ENCODE measurements around the gene PRAC2. TPM values are rescaled to one million over a fixed set of nuclear protein-coding genes. Genes with fewer than 3 reads are reported as not detected.

The PRAC2 gene
- polyA plus RNA-seq, 4 donors = not detected

DNA sequence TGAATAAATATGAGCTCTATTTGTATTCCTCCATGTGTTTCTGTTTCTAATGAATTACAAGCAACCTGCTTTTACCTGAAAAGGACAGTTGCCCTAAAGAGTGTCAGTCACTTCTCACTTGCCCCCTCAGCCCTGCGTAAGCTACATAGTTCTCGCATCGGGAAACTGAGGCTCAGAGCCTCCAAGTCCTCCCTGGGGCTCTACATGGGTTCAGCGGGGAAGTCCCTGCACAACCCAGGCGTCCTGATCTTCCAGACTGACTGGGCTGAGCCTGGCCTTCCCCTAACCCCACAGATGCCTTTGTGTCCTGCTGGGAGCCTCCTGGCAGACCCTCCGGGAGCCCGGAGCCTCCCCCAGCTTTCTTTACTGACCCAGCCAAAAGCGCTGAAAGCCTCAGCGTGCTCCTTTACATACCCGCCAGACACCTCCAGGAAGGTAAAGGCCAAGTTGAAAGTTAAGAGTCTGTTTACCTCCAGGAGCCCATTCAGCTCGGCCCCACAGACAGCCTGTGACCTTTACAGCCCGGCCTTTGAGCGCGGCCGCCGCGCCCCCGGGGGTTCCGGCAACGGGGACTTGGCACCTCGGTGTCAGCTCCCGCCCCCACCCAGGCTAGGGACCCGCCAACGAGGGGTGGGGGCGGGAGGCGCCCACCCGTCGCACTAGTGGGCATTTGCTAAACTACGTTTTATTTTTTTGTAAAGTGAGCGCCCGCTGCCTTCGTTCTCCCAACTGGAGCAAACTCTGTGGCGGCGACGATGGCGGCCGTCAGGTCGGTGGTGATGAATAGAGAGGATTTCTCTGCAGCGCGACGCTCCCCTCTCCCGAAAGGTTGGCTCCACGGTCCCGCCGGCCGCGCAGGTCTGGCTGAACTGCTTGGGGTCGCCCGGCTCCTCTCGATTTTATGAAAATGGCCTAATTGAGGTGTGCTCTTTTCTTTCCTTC is 10.0 kb downstream of the PRAC2 start:
- no peak for DNase-seq (ENCODE audit: low read depth in 4 of 4, low spot score in 2 of 4)

DNA sequence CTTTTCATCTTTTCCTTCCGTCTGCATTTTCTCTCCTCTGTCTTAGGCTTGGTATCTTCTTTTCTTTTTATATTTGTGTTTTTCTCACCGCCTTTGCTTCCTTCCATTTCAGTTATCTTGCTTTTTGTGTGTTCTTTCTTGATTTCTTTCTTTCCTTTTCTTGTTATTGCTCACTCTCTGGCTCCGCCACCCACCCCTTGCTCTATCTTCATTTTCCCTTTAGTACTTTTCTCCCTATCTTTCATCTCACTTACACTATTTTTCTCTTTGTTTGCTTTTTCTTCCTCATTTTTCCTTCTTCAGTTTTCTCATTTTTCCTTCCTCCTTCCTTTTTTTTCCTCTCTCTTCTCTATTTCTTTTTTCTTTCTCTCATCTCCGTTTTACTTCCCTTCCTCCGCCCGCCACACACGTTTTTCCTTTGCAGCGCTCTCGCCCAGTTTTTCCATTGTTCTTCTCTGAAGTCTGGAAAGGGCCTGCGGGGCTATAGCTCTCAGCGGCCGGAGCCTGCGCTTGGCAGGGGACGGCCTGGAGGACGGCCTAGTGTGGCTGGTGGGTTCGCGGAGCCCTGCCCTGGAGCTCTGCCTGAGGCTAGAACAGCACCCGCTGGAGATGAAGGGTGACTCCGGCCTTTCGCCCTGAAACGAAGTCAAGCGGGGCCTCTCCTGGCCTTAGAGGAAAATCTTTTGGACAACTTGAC is 10.8 kb downstream of the PRAC2 start:
- DNase-seq (ENCODE audit: low read depth in 4 of 4, low spot score in 2 of 4) = no peak

DNA sequence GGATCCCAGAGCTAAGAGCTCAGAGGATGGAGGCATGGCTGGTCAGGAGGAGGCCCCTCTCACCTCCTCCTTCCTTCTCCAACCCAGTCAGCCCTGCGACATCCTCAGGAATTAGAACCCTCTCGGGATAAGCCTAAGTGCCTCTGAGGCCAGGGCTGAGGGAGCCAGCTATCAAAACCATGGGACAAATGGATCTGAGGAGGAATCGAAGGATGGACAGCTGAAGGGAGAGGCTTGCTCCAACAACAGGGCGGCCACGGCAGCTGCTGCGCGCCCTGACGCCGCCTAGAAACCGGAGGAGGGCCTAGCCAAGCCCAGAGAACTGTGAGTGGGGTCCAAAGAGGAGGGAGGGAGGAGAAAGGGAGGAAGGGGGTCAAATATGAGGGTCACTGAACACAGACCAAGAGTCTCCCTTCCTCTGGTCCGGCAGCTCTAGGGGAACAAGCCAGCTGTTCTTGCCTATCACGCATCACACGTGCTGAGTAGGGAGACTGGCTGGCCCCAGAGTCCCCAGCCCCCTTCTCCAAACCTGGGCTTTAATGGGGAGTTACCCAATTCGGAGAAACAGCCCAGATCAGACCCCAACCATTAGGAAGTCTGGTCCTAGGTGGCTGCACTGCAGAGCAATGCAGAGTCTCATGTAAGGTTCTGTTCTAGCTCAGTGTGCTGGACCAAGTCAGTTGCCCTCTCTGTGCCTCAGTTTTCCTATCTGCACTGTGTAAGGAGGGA is 11.5 kb downstream of the PRAC2 start:
- DNase-seq (ENCODE audit: low read depth in 4 of 4, low spot score in 2 of 4) = no peak

DNA sequence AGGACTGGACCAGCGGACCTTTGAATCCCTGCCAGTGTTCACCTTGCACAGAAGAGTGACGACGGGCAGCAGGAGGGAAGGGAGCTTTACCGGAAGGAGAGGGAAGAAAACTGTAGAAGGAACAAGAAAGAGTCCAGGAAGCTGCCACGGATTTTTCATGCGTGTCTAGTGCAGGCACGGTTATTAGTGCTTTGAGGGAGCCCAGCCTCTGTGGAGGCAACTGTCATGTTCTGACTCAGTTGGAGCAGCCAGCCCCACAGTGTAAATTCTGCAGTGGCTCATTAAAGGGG is 12.0 kb downstream of the PRAC2 start:
- no peak for DNase-seq (ENCODE audit: low read depth in 4 of 4, low spot score in 2 of 4)

DNA sequence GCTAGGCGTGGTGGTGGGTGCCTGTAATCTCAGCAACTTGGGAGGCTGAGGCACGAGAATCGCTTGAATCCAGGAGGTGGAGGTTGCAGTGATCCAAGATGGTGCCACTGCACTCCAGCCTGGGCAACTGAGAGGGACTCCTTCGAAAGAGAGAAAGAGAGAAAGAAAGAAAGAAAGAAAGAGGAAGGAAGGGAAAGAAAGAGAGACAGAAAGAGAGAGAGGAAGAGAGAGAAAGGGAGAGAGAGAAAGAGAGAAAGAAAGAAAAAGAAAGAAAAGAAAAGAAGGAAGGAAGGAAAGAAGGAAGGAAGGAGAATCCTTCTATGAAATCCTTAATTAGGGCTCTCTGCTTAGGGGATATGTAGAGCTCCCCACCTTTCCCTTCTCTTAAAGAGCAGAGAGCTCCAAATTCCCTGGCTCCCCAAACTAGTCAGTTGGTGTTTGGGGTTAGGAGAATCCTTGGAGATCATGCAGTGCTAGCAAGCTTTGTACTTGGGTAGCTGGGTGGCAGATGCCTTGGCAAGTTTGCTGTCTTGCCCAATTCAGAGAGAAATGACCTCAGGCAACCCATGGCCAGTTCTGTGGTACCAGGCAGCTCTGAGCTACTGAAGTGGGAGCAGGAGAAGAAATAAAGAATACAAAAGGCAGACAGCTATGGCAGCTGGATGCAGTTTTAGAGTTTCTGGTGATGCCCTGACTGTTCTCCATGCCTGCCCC is 14.5 kb downstream of the PRAC2 start:
- DNase-seq (ENCODE audit: low read depth in 4 of 4, low spot score in 2 of 4) = no peak

DNA sequence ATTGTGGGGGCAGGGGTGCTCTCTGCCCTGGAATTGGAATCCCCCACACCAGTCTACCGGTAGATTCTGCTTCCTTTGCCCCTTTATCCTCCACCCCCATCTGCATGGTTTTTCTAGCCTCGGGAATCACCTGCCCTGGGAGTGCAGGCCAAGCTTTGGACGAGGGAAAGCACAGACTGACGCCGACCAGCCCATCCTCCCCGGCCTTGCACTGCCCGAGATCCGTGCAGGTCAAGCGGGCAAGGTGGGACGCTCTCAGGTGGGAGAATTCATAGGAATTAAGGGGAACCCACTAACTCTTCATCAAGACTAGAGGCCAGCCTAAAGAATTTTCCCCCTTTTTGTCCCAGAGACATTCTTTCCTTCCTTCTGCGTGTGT is 15.4 kb downstream of the PRAC2 start:
- DNase-seq (ENCODE audit: low read depth in 4 of 4, low spot score in 2 of 4) = no peak

DNA sequence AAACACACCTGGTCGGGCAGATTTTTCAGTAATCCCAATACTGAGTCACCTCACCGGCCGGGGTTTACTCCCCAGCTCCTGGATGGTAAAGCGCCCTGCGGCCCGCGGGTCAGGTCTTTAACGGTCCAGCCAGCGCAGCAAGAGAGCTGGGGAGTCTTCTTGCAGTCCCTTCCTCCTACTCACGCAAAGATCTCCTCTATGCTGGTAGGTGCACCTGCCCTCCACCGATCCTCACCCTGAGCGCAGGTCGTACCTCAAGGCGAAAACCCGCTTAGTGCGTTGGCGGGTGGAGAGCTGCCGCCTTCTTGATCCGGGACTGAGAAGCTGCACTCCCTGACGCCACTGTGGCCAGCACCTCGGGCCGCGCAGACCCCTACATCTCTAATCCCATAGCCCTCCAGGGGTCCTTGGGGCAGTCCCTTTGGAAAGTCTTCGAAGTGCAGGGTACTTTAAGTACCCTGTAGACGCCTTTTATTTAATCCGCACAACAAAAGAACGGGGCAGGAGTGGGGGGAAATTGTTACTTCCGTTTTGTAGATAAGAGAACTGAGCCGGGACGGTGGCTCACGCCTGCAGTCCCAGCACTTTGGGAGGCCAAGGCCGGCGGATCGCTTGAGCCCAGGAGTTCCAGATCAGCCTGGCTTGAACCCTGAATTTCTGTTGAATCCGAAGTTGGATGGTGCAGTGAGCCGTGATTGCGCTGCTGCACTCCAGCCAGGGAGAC is 16.0 kb downstream of the PRAC2 start:
- DNase-seq (ENCODE audit: low read depth in 4 of 4, low spot score in 2 of 4) = no peak

DNA sequence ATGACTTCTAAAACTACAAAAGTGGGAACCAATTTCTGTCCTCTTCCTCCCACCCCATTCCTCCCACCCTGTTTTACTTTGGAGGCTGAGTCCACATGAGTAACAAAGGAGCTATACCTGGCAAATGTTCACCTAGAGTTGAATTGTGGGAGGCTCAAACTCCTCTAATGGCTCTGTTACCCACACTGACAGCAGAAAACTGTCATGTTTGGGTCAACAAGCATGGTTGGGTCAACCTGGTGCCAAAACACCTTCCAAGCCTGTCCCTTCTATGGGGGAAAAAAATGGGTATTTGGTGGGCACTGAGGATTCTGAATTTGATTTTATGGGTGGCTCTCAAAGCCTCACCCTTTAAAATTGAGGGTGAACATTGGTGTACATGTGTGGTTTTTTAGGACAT is 17.6 kb downstream of the PRAC2 start:
- DNase-seq (ENCODE audit: low read depth in 4 of 4, low spot score in 2 of 4) = no peak

DNA sequence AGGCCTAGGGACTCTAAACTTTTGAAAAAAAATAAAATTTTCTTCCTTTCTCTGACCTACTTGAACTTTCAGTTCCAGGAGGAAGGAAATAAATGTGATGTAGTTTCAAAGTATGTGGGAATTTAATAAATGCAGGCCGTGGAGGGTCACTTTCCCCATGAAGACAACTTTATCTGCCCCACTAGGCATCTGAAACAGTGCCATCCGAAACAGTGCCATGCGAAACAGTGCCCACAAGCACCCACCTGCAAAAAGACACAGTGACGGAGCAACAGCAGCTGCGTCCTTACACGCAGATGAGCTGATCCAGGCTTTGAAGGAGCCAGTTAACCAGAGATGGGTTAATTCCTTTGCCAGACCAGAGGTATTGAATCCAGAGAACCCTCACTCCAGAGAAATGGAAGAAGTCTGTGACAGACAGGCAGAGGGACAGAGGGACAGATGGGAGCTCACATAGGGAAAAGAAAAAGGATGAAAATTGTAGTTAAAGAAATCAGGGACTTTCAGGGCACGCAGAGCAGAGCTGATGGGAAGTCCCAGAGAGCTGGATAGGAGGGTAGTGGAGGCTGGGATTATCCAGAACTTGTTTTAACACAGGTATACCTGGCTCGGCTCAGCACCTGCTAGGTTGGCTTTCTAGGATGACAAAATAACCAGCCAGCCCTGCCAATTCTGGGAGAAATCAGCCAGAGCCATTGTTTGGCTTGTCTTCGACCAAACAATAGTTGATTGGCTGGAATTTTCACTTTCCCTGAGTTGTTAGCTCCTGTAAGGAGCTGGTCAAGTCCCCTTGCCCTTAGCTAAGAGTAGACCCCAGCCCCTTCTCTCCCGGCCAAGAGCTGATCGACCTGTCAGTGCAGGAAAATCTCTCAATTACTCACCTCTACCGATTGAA is 22.6 kb downstream of the PRAC2 start:
- DNase-seq (ENCODE audit: low read depth in 4 of 4, low spot score in 2 of 4) = no peak

DNA sequence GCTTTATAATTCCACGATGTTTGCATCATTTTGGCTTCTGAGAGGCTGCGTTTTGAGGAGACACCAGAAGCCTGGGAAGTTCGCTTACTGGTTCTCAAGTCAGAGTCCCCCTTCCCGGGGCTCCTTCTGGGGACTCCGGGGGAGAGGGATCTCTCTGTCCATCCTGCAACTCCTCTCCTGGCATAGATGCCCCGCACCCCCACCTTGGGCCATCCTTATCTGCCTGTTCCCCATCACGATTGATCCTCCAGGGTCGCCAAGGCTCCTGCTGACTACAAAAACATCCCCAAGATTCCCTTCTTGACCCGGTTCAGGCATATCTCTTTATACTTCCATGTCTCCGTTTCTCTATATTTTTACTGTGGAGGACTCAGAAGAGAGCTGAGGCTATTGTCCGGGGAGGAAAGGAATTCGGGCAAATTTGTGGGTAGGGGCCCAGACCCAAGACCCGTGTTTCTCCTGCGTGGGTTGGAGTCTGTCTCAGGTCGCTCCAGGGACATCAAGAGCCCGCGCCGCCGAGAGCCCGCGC is 24.0 kb downstream of the PRAC2 start:
- DNase-seq (ENCODE audit: low read depth in 4 of 4, low spot score in 2 of 4) = no peak

DNA sequence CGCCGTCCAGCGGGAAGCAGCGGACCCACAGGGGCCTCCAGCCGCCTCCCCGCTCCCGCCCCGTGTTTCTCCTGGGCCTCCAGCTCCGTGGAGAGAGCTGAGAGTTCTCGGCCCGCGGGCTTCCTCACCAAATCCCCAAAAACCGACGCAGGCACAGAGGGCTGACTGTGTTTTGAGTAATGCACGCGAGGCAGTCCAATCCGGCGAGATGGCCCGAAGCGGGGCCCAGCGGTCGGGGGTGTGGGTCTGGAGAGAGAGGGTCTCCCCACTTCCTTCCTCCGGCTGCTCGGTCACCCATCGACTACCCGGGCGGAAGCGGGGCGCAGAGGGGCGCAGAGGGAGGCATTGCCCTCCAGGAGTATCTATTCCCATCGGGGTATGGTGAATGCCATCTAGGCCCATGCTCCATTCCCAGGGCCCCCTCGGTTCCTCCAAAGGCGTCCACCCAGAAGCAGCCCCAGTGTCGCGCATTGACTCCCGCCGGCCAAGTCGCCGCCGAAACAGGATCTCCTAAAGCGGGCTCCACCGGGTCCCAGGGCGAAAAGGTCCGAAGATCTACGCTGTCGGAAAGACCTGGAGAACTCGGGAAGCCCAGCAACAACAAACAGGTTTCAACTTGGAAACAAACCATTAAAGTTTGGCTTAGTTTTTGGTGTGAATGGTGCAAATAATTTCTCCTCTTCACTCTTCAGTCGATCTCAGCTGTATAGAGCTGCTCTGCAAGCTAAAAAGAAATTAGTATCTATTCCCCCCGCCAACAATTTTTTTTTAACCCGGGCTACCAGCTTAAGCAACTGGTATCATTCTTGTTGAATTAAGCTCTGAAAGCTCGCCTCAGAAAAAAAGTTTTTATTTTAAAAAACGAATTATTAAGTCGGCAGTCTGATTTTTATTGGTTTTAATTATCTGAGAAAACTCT is 24.7 kb downstream of the PRAC2 start:
- DNase-seq (ENCODE audit: low read depth in 4 of 4, low spot score in 2 of 4) = no peak

DNA sequence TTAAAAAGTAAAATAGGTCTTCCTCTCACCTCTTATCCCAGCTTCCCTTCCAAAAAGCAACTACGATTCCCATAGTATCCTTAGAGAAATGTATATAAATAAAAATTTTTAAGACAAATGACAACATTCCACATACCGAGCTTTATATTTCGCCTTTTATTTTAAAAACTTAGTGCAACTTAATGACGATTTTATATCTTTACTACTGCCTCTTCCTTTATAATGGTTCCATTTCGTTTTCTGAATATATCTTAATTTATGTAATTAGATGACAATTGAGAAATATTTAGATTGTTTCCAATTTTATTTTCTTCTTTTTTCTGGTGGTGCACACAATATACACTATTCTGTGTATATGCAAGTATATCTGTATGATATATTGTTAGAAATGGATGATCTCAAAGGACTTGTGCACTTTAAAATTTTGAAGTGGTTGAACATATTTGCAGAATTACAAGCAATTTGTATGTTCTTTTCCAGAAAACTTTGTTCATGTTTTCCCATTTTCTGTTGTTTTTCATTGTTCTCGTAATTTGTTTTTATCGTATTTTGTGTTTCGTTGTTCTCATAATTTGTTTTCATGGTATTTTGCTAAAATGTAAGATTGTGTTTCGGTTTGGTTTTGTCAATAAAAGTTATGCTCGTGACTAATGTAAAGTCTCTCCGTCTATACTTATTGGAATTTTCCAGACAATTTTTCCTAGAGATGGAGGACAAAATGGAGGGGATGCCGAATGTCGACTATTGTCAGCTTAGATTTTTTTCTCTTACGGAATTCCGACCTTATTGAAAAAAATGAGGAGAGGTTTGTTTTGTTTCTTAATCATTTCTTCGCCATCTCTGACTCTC is 26.0 kb downstream of the PRAC2 start:
- DNase-seq (ENCODE audit: low read depth in 4 of 4, low spot score in 2 of 4) = no peak

DNA sequence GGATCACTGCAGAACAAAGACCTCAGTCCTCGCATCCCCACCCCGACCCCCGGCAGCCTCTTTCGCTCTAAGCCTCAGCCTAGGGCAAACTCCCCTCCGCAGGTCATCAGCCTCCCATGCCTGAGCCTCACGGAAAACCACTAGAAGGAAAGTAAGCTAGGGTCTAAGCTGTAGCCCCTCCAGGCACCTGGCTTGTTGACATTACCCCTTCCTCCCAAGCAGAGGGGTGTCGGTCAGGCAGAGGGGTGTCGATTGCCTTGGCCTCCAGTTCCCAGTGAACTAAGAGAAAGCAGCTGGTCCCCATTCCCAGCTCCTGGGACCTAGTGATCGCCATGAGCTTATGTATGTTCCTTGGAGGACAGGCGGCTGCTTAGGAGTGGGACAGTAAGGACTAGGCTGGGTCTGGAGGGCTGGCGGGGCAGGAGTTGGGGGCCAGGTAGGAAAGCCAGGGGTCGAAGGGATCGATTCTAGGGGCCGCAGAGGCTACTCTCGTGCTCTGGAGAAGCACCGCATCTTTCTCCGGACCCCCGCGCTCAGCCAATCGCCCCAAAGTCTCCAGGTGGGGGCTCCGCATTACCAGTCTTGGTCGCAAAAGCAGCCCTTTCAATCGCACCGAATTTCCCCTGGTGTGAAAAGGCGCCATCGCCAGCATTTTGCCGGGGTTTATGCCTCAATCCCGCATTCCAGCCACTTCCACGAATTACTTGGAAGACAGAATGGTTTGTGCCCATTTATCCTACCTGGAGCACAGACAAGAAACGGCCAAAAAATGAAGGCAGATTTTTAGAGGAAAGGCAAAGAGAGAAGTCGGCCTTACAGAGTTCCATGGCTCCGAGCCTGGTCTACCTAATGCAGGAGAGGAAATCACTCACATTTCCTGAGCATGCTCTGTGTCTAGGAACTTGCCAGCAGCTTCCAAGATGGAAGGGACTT is 26.9 kb downstream of the PRAC2 start:
- DNase-seq (ENCODE audit: low read depth in 4 of 4, low spot score in 2 of 4) = no peak

DNA sequence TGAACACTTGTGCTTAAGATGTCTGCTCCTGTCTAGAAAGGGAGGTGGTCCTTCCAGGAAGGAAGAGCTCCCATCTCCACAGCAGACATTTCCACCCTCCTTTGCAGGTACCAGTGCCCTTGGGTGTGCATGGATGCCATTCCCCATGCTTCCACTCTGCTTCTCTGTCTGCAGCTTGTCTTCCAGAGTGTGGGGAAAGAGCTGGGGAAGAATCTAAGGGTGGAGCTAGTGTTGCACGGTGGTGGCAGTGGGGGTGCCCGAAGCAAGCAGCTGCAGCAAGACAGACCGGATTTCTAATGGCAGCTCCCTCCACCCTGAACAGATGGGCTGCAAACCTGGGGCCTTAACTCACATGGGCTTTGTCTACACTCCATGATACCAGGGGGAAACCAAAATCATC is 28.2 kb downstream of the PRAC2 start:
- DNase-seq (ENCODE audit: low read depth in 4 of 4, low spot score in 2 of 4) = no peak

DNA sequence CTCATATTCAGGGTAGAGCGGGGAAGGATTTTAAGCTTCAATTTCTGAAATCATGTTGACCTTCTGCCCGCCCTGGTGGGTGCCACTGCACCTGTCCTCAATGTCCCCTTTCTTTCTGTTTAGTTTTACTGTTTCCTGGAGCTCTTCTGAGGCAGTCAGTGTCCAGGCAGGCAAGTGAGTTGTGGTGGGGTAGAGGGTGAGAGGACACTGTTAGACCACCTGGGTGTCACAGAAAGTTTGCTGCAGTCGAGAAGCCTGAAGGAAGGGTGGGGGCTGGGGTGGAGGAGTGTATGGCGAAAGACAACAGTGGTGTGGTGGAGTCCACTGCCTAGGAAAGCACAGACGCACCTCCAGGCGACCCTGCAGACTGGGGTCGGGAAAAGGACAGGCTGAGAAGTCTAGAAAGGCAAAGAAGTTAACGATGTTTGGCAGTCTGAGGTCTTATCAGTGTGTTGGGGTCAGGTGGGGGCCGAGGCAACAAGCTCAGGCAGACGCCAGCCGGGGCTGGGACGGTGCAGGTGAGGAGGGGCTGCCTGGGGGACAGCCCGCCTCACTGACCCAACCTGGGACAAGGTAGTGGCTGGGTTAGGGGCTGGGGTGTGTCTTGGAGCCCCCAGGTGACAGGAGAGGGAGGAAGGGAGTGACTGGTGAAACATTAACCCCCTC is 28.9 kb downstream of the PRAC2 start:
- no peak for DNase-seq (ENCODE audit: low read depth in 4 of 4, low spot score in 2 of 4)
